ENCODE measurements around the gene MYO18B.

Gene MYO18B

DNA sequence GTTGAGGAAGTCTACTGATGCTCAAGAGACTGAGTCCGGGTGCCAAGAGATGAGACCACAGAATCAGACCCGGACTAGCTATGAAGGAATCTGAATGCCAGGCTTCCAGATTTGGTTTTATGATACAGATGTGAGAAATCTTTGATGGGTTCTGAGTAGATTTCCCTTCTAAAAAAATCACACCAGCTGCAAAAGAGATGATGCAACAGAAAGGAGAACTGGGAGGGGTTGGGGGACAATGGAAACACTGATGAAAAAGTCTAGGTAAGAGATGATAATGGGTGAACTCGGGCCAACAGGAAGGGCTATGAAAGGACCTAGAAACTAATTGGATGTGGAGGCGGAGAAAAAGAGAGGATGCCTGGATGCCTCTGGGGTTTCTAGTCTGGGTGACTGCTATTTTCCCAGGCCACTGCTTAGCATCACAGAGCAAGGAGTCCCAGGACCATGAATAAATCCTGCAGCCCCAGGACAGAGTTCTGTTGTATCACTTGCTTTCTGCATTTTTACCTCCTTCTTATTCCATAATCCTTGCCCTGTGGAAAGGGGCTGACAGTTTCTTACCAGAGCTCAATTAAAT lies 311.8 kb downstream of the MYO18B start:
- no peak for DNase-seq (ENCODE audit: low spot score)

DNA sequence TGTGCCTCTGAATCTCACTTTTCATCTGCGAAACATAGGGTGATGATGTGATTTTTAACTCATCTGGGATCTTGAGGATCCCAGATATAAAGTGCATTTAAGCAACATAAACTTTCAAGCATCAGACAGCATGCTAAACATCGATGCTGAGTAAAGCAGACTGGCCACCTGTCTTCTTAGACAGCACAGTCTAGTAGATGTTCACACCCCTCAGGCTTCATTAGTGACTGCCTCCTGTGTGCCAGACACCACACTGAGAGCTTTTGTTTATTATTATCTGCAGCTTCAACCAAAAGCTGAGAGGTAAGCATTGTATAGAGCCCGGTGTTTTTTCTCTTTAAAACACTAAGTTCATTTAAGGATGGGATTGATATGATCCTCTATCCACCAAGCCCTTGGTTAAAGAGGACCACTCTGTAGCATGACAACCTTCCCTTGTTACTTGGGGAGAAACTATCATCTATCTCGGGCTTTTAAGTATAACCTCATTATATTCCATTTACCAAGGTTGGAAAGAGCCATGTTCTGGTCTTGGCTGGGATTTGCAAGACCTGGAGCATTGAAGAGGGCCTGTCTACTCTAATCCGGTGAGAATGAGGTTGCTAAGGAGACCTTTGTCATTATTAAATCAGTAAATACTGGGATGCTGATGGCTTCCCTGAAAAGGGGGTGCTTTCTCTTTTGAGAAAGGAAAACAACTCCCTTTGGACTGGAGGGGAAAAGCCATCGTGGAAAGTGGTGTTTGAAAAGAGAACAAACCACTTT lies 313.0 kb downstream of the MYO18B start:
- no peak for DNase-seq (ENCODE audit: low spot score)

DNA sequence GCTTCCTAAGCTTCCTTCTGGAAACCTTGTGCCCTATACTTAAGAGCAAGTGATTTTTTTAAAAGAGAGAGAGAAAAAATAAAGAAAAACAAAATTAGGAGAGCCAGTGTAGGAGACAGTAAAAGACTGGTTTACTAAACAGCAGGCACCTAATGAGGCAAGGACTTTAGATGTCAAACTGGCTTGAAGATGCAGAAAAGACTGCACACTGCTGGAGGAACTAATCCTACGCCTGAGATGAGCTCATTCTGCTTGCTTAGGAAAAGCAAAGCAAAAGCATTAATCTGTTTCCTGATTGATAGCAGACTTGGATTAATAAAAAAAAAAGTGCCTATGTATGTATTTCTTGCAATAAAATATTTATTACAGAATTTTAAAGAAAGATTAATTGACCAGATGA lies 313.7 kb downstream of the MYO18B start:
- DNase-seq (ENCODE audit: low spot score) = no peak

DNA sequence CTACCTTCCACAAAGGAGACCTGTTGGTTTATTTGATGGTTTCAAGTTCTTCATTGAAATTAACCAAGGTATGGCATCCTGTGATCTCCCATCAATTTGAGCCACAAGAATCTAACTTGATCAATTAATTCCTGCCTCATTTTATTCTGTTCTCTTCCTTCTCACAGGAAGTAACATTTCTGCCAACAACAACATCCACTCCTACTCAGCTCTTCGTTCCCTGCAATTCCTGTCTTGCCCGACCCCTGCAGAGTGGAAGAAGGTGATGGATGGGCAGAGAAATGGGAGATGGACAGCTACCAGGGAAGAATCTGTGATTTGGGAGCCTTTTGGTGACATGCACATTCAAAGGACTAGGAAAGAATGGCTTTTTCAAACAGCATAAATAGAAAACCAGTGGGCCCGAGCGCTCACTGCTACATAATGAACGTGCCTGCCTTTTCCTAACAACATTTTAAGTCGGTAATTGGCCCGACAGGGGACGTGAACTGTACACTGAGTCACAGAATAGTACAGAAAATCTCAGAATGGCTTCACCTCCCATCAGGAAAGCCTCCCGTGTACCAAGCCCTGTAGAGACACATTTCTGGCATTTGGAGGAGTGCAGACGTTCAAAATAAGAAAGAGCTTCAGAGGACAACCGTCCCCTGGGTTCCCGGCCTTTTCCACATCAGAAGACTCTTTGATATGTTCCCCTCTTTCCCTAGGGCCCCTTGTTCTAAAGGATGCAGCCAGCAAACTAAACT lies 314.6 kb downstream of the MYO18B start:
- no peak for DNase-seq (ENCODE audit: low spot score)

DNA sequence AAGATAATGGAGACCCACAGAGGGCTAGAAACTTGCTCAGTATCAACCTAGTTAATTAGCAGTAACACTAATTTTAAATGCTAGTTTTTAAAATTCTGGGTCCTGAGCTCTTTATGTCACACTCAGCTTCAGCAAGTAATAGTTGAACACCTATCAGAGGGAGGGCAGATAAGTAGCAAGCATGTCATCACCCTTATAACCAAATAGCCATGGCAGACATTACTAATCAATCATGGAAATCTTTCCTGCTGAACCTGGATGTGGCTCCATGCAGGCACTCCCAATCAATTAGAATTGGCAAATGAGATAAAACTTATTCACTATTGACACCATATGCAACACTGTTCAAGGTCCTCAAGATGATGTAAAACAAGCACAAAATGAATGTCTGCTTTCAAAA lies 315.7 kb downstream of the MYO18B start:
- no peak for DNase-seq (ENCODE audit: low spot score)

DNA sequence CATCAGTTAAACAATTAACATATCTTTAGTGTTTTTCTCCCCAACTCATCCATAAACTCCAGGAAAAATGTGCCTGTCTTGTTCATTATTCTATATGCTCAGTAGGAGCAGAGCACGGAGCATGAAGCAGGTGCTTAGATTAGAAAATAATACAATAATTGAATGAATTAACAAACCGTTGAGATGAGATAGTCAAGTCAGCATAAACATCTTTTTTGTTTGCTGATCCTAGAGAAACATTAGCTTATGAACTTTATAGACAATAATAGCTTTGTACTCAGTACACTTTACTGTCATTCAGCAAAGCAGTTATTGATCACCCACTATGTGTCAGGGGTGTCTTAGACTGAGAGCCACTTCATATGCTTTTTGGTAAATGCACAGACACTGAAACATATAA lies 322.1 kb downstream of the MYO18B start:
- DNase-seq (ENCODE audit: low spot score) = no peak

DNA sequence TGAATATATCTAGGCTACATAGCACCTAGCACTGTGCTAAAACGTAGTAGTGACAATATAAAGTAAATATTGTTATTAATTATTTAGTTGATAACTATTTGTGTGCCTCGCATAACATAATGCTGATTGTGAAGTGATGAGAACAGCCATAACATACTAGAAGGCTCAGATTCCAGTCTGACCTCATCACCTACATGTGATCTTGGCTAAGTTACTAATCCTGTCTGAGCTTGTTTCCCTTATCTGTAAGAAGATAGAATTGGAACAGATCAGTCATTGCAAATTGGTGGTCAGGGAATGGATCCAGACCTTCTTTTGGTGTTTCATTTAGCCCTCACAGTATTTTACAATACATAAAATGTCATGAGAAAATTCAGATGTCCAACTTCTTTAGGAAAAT lies 323.9 kb downstream of the MYO18B start:
- no peak for DNase-seq (ENCODE audit: low spot score)

DNA sequence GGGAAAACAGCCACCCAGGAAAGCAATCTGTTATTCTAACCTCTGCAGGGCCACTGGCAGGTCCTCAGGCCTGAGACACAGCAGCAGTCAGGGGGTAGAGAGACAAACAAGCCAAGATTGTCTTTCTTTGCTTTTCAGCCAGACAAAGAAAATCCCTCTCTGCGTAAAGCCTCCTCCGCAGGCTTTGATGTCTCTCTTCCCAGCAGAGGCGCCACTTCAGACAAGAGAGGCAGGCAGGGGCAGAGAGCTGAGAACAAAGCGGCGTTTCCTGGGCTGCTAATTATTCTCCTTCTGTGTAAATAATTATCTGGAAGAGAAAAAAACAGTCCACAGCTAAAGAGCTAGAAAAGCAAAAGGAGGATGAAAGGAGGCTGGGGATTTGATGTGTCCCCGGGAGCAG lies 324.5 kb downstream of the MYO18B start:
- DNase-seq (ENCODE audit: low spot score) = no peak

DNA sequence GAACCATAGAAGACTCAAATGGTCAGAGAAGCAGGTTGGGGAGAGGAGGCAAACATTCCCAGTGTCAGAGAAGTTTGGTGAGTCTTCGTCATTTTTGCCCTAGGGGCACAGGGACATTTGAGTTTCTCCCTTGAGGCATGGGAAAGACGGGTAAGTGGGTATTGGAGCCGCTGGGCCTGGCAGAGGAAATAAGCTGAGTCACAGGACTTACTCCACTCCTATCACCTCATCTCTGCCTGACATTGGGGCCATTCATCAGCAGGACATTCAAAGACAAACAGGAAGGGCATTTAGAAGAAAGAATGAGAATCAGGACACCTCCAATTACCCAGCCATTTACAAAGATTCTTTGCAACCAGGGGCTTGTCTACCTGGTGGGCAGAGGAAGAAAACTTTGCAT lies 326.6 kb downstream of the MYO18B start:
- no peak for DNase-seq (ENCODE audit: low spot score)

DNA sequence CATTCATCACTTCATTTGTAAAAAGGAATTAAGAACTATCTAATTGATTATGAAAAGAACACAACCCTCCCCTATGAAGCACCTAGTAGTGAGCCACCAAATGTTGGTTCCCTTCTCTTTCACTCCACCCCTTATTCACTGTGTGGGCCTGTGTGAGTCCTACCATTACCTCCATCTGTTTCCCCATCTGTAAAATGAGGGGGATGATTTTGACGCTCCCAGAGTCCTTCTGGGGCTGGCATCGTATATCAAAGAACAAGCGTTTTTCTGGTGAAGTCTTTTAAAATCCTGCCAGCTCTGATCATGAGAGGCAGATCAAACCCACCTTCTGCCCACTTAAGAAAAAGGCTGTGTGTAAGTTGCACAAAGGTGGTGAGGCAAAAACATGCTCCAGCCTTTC lies 330.6 kb downstream of the MYO18B start:
- no peak for DNase-seq (ENCODE audit: low spot score)

DNA sequence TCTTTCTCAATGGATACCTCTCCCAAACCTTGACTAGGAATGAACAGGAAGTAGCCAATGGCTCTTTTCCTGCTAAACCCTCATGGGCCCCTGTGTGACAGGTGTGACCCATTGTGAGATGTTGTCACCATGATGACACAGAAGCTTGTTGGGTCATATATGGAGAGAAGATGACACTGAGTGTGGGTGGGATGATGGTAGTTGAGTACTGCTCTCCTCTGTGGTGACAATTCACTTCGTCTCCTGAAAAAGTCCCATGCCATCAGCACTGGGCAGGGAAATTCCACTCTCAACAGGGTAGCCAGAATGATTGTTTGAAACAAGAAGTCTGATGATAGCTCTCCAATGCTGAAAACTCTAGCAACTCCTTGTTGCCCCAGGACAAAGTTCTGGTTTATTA lies 333.3 kb downstream of the MYO18B start:
- DNase-seq (ENCODE audit: low spot score) = no peak

DNA sequence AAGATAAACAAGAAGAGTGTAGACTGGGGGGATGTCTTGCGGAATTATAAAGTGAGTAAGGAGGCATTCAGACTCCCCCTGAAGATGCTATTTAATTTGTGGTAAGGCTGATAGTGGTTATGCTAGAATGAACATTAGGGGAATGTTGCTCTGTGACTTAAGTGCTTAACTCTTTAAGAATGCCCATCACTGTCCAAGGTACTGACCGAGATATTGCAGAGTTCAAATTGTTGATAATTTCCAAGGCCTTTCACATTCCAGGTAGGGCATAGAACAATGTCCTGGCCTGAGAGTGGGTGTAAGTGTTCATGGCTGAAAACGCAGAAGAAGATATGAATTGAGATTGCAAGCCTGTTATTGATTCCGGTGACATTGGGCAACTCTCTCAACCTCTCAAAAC lies 337.0 kb downstream of the MYO18B start:
- no peak for DNase-seq (ENCODE audit: low spot score)

Data from hepatic stellate cell (primary cell).